HG03354 (cell line): ENCODE measurements around the gene ELOVL4.

Experiments
- ATAC-seq: cut with Tn5 transposase; IDR thresholded peaks from one replicate; pipeline ENCODE4 v1.9.1; 2021; ENCODE audit warnings: mild to moderate bottlenecking; ENCODE audit not compliant: unreplicated experiment, poor library complexity, severe bottlenecking

The ELOVL4 gene

DNA sequence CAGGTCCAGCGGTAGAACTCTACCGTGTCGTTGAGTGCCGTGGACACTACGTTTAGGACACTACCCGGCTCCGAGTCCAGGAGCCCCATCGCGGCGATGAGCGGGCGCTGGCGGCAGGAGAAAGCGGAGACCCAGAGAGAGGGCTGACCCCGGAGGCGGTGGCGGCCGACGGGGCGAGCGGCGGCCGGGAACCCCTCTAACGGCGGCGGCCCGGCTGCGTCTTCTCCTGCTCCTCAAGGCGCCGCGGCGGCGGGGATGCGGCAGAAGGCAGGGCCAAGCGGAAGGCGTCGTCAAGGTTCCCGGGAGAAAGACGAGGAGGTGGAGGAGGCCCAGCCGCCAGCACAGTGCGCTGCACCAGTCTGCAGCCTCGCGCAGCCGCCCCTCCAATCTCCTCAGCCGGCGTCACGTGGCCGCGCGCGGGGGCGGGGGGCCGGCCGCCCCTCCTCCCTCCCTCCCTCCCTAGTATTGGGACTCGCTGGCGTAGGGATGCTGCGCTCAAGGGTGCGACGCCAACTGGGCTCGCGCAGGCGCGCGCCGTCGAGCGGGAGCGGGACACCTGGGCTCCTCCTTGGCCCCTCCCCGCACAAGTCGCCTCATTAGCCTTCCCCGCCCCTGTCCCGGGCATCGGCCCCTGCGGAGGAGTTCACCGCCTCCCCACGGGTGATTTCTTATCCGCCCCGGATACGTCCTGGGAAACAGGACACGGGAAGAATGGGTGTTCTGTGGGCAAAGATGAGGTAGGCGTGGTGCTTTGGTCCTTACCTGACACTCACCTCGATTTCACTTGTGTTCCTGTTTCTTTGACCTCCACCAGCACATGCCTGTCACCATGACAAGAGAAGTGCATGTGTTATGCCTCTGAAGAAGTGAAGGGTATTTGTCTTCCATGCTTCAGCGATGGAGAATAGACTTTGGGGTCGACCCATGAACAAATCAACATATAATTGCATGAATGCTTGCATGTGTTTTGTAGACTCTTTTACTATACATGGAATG lies at the start of gene ELOVL4:
ELOVL4 (minus strand) TSS at position 363 of the 996 bp plus-strand sequence; CDS start at position 89, 274 bp downstream.
- ATAC-seq = peak; percentile 39

- no peak for ATAC-seq
Observed at GRCh38 chr6:79993911-79994309, 46.6 kb upstream of the ELOVL4 start.

GRCh38 chr6:79993012-79993910 lies 45.9 kb upstream of the ELOVL4 start:
- no peak for ATAC-seq

GRCh38 chr6:79989641-79990040 lies 42.3 kb upstream of the ELOVL4 start:
- ATAC-seq = no peak

GRCh38 chr6:79985128-79985527 lies 37.8 kb upstream of the ELOVL4 start:
- no peak for ATAC-seq

DNA sequence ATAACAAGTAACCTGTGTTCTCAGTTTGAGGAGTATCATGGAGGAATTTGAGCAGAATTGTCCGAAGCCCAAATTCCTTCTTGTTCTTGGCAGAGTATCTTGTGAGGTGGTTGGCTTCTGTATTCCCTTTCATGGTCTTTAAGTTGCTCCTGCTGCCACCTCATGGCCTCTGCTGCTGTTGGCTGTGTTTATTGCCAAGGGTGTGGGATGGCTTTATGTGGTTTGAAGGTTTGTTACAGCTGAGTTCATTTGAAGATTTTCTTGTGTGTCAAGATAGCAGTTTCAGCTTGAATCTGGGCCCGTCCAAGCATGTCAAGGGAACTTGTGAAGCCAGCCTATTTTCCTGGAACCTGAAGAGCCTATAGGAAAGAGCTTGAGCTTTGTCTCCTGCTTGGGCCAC lies 36.9 kb upstream of the ELOVL4 start:
- ATAC-seq = no peak

GRCh38 chr6:79981652-79982051 lies 34.3 kb upstream of the ELOVL4 start:
- no peak for ATAC-seq

- ATAC-seq = no peak
Observed at GRCh38 chr6:79971193-79971592, 23.8 kb upstream of the ELOVL4 start.

GRCh38 chr6:79969784-79970183 lies 22.4 kb upstream of the ELOVL4 start:
- no peak for ATAC-seq

- no peak for ATAC-seq
Observed at GRCh38 chr6:79967178-79967577, 19.8 kb upstream of the ELOVL4 start.

GRCh38 chr6:79964607-79965081 lies 17.3 kb upstream of the ELOVL4 start:
- no peak for ATAC-seq

DNA sequence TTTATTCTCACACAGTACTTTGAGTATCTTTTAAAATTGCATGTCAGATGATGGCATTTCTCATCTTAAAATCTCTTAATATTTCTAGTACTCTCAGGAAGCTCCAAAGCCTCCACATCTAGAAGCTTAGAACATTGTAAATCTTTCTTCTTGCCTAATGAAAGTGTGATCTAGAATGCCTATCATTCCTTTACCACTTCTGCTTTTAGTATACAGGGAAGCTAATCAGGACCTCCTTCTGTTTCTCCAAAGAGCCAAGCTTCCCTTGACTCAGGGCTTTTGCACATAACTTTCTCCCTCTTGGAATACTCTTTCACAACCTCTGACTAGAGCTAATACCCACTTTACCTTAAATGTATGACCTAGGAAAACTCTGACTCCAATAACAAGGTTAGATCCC lies 7.5 kb upstream of the ELOVL4 start:
- ATAC-seq = no peak

GRCh38 chr6:79949233-79949632 lies 1.9 kb upstream of the ELOVL4 start:
- ATAC-seq = peak; percentile 71

- peak; percentile 53 for ATAC-seq
Observed at GRCh38 chr6:79946272-79947190, 822 bp downstream of the ELOVL4 start.

- ATAC-seq = no peak
Observed at GRCh38 chr6:79943133-79943532, 4.2 kb downstream of the ELOVL4 start.

DNA sequence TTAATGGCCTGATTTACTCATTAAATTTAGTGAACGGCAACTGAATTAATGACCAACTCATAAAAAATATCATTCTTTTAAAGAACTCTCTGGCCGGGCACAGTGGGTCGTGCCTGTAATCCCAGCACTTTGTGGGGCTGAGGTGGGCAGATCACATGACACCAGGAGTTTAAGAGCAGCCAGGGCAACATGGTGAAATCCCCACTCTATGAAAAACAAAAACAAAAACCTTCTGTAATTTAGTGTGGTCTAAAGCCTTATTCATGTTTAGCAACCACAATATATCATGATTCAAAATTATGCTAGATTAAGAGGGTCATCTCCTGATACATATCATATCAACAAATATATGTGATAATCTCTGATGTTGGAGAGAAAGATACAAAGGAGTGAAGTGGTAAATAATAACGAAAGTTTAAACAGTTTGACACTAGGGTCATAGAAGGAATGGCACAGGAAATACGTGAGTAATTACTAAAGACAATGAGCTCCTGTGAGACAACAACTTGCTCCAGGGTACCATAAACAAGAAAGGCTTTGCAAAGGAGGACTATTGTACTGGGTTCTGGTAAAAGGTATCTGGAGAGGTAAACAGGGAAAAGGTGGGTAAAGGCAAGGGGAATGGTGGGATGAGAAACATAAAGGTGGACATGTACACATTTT lies 5.7 kb downstream of the ELOVL4 start:
- ATAC-seq = no peak

- no peak for ATAC-seq
Observed at GRCh38 chr6:79928478-79928998, 18.8 kb downstream of the ELOVL4 start.

DNA sequence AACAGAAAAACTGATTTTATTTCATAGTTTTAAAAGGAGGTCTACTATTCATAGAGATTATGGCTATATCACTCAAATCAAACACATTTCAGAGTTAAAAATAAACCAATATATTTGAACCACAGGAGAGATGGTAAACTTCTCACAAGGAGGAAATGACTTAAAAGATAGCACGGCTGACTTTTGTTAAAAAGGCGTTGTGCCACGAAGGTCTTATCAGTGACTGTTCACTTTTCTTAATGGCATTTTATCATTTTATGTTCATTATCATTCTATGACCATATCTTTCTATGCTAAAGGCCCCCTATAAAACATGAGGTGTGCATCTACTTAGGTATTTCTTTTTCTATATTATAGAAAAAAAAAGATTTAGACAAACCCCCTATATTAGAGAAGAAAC lies 19.6 kb downstream of the ELOVL4 start:
- ATAC-seq = no peak

DNA sequence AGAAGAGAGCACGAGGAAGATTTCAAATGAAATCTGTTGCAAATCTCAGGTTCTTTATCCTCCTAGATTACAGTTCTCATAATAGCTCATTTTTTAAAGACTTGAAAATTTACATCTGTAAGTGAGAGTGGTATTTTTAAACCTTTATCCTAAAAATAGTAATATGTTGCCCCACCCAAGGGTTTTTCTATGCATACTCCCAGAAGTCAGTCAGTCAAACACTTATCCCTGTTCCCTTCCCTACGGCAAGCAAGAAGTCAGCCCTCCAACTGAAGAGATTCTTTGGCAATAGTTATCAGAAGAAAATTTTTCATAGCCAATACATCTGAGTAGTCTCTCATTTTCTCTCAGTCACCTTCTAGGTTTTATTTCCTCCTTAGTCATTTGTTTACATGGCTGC lies 24.1 kb downstream of the ELOVL4 start:
- no peak for ATAC-seq
